Right atrium auricular region (tissue), 2 donors: ENCODE measurements around the gene HABP4. TPM values are rescaled to one million over a fixed set of nuclear protein-coding genes. Genes with fewer than 3 reads are reported as not detected.

Experiments
- DNase-seq: peaks from one replicate; pipeline ENCODE4 v3.0.0-alpha.2; 2019; ENCODE audit warnings: low spot score
- H3K27ac ChIP-seq, 2 donors: fragments of 200-600 bp; sonication (generic); 1 replicate in 1 of 2; 2 replicates in 1 of 2; pipeline ENCODE4 v1.5.1; 2016 to 2019
- H3K27me3 ChIP-seq, 2 donors: fragments of 200-600 bp; sonication (generic); one replicate each; pipeline versions ENCODE4 v1.5.1 to v1.6.0; 2017 to 2019
- H3K36me3 ChIP-seq: fragments of 200-600 bp; sonication (generic); one replicate; pipeline ENCODE4 v1.5.1; 2016
- H3K4me1 ChIP-seq, 2 donors: fragments of 200-600 bp; sonication (generic); one replicate each; pipeline versions ENCODE4 v1.5.1 to v1.6.0; 2017 to 2019
- H3K4me3 ChIP-seq, 2 donors: fragments of 200-600 bp; sonication (generic); 1 replicate in 1 of 2; 2 replicates in 1 of 2; pipeline ENCODE4 v1.5.1; 2017 to 2019; ENCODE audit warnings: mild to moderate bottlenecking in 1 of 2, moderate library complexity in 1 of 2
- H3K9me3 ChIP-seq, 2 donors: fragments of 200-600 bp; sonication (generic); one replicate each; pipeline ENCODE4 v1.5.1; 2019
- total RNA-seq, 2 donors: library from RNA; depleted of rRNA; stranded (reverse); fragments of >200 nt; gene quantifications; one replicate each; pipeline ENCODE4 v1.1.0, GENCODE V29; 2016
- TF ChIP-seq, protein P1 (sequence below), 2 donors: fragments of 200-600 bp; sonication (generic); IDR thresholded peaks; one replicate each; pipeline ENCODE4 v1.5.1; 2019; ENCODE audit warnings: antibody characterized with exemption in 2 of 2

Gene HABP4
- total RNA-seq, 2 donors from 2014 or later = 16.5 to 20.5 TPM

DNA sequence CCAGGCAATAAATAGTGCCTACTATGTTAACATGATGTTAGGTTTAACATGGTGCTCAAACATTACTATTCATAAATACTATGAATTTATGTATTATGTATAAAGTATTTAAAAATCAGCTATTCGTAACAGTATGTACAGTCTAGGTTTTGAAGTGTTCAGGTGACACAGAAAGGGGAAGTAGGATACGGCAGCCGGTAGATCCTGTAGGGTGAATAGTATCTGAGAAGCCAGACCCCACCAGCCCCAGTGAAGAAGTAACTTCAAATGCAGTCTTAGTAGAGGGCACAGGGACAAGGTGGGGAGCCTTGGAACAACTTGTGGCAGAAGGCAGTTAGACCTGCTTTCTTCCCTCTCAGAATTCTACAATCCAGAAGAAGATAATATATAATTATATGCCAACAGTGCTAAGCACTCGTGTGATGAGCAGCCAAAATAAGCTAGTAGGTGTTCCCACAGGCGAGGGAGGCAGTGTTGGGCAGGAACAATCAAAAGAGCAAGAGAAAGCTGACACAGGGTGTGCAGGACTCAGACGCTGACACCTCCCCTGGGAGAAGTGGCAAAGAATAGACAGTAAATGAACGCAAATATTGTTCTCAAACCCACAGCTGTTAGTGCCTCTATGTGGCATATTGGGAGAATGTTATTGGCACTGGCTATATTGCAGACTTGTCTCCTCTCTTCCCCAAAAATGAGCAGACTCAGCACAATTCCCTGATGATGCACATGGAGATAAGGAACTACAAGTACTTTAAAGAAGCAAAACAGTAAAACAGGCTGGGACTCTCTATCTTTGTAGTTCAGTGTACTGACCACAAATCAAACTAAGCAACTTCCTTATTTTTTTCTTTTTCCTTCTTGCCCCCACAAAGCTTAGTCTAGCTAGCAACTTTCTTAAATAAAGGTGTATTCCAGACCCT lies 36.4 kb upstream of the HABP4 start:
- TF ChIP-seq, protein P1, sequence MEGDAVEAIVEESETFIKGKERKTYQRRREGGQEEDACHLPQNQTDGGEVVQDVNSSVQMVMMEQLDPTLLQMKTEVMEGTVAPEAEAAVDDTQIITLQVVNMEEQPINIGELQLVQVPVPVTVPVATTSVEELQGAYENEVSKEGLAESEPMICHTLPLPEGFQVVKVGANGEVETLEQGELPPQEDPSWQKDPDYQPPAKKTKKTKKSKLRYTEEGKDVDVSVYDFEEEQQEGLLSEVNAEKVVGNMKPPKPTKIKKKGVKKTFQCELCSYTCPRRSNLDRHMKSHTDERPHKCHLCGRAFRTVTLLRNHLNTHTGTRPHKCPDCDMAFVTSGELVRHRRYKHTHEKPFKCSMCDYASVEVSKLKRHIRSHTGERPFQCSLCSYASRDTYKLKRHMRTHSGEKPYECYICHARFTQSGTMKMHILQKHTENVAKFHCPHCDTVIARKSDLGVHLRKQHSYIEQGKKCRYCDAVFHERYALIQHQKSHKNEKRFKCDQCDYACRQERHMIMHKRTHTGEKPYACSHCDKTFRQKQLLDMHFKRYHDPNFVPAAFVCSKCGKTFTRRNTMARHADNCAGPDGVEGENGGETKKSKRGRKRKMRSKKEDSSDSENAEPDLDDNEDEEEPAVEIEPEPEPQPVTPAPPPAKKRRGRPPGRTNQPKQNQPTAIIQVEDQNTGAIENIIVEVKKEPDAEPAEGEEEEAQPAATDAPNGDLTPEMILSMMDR (IDR thresholded peaks at IDR 0.05) = no peak
- no peaks in the 10 kb centered on the region for H3K36me3 ChIP-seq
- H3K27me3 ChIP-seq = no peaks in the 10 kb centered on the region
- H3K27ac ChIP-seq = no peak overlapping the region
- H3K9me3 ChIP-seq = no peaks in the 10 kb centered on the region
- H3K4me1 ChIP-seq = peaks cover 0 to 15% of the 10 kb centered on the region in 2 donors
- DNase-seq = no peak
- H3K4me3 ChIP-seq = no peak overlapping the region

DNA sequence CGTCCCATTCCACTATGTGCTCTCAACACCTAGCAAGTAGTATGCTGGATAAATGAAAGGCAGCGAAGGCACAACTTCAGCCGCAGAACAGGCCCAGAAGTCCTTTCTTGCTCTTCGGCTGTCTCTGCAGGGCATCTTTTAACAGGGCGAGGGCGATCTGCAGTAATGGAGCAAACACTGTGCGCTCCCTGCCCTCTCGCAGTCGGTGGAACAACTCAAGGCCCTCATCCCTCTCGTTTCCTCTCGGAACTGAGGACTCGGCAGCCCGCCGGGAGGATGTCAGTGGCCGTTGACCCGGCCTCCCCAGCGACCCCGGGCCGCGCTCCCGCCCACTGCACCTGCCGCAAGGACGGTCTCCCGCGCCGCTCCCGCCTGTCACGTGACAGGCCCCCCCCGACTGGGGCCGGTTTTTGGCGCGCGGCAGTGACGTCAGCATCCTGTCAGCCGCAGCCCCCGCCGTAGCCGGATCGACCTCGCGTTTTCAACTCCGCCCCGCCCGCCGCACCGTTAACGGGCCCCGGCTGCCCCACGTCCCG lies 32.9 kb upstream of the HABP4 start:
- DNase-seq = peak; percentile 87

DNA sequence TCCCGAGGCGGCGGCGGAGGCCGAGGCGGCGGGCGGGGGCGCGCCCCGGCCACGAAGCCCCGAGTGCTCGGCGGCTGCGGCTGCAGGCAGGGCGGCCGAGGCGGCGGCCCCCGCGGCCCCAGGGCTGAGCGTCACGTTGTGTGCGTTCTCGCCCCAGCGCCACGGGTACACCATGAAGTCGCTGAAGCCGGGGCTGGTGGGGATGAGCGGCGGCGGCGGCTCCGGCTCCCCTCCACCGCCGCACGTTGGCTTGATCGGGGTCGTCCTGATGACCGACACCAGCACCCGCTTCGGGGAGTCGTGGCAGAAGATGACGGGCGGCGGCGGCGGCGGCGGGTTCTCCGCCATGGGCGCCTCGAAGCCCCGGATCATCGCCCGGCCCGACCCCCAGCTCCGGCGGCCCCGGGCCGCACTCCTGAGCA lies 32.3 kb upstream of the HABP4 start:
- H3K9me3 ChIP-seq = no peaks in the 10 kb centered on the region
- H3K36me3 ChIP-seq = no peaks in the 10 kb centered on the region
- DNase-seq = no peak
- H3K27ac ChIP-seq = peak overlapping the region; percentile 95 to 100
- H3K4me1 ChIP-seq = peaks cover 0 to 37% of the 10 kb centered on the region in 2 donors
- TF ChIP-seq, protein P1 (IDR thresholded peaks at IDR 0.05) = no peak
- H3K4me3 ChIP-seq = peak overlapping the region; percentile 84 to 87
- no peaks in the 10 kb centered on the region for H3K27me3 ChIP-seq

More for the DNA sequence above, 32.9 kb upstream of the HABP4 start:
- TF ChIP-seq, protein P1 (IDR thresholded peaks at IDR 0.05) = peak in 1 of 2 donors; percentile 58
- Histone ChIP-seq H3K36me3 (no peaks in the 10 kb centered on the region), H3K27me3 (no peaks in the 10 kb centered on the region), H3K9me3 (no peaks in the 10 kb centered on the region), H3K4me3 (peak overlapping the region; percentile 84 to 87), H3K4me1 (peaks cover 0 to 37% of the 10 kb centered on the region in 2 donors), H3K27ac (peak overlapping the region; percentile 95 to 100)

DNA sequence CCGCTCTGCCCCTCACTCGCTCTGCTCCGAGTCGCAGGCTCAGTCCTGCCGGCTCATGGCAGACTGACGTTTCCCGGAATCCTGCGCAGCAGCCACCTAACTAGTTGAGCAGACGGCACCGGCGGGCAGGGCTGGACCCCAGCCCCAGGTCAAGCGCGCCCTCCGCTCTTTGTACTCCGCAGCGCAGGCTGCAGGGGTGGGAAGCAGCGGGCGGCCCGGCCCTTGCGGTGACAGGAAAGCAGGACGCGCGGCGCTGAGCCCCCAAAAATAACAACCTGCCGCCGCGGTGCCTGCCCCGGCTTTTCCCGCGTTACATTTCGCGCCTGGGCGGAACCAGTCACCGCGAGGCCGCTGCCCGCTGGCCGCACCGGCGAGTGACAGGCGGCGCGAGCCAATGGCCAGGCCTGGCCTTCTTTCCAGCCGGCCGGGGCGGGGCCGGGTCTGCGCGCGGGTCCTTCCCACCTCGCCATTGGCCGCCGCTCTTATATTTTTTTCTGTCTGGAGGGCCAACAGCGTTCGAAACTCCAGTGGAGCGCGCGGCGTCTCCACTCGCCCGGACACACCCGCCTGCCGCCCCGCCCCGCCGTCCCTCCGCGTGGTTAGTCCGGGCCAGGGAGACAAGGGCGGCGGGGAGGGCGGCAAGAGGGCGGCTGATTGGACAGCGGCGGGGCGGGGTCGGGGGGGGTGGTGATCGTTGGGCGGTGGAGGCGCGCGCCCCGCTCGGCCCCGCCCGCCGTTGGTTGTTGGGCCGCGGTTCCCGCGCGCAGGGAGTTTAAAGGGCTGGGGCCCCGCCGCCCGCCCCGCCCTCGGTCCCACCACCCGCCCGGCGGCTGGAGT lies 31.7 kb upstream of the HABP4 start, which contains the start of gene ZNF367:
ZNF367 (minus strand) TSS at position 288 of the 837 bp plus-strand sequence. CDS start 338 bp downstream, outside the sequence.
- no peaks in the 10 kb centered on the region for H3K36me3 ChIP-seq
- no peaks in the 10 kb centered on the region for H3K27me3 ChIP-seq
- H3K27ac ChIP-seq = peak within 1 kb of the TSS; percentile 95 to 100
- peaks cover 0 to 37% of the 10 kb centered on the region in 2 donors for H3K4me1 ChIP-seq
- TF ChIP-seq, protein P1 (IDR thresholded peaks at IDR 0.05) = no peak
- peak within 1 kb of the TSS; percentile 84 to 87 for H3K4me3 ChIP-seq
- peak; percentile 97 for DNase-seq
- no peaks in the 10 kb centered on the region for H3K9me3 ChIP-seq

DNA sequence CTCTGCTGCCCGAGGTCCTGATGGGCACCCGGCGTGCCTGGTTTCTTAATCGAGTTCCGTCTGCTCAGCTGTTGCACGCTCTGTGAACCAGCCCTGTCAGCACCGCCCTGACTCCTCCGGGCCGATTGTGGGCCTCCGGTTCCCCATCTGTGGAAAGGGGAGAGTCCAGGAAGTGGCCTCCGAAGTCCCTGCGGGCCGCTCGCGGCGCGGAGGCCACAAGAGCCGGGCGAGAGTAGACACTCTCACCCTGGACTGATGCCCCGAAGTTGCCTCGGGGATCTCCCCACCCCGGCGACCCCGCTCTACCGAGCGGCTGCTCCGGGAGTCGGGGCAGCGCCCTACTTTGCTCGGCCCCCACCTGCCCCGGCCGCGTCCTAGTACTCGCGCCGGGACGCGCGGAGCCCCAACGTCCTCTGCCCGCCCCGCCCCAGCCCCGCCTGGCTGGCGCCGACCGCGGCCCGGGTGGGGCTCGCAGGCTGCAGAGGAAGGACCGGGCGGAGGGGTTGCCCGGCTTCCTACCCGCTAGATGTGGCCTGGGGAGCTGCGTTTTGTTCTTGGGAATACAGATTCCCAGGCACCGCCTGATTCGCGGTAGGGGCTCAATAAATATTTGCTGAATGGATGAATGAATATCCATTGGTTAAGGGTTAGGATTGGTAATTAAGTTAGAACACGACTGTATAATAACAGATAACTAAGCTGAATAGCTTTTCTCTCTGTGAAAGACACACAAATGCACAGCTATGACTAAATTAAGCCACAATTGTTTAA lies 30.9 kb upstream of the HABP4 start:
- peak; percentile 72 for DNase-seq
- peaks cover 0 to 37% of the 10 kb centered on the region in 2 donors for H3K4me1 ChIP-seq
- H3K4me3 ChIP-seq = peak overlapping the region; percentile 53 to 84
- TF ChIP-seq, protein P1 (IDR thresholded peaks at IDR 0.05) = no peak
- H3K36me3 ChIP-seq = no peaks in the 10 kb centered on the region
- H3K27ac ChIP-seq = peak overlapping the region; percentile 95 to 100
- H3K27me3 ChIP-seq = no peaks in the 10 kb centered on the region
- no peaks in the 10 kb centered on the region for H3K9me3 ChIP-seq
